Kidney epithelial cell (primary cell): Measurements from ENCODE around the gene SPTBN2. TPM values are rescaled to one million over a fixed set of nuclear protein-coding genes. Genes with fewer than 3 reads are reported as not detected.
A peak's percentile ranks its signal among the peaks of the same experiment; 100 is the strongest.

ENCODE experiments used
- DNase-seq: peaks from one replicate; pipeline ENCODE4 v3.0.0-alpha.2; 2010; ENCODE audit warnings: low read depth
- H3K27me3 ChIP-seq: 2 replicates; pipeline ENCODE4 v1.6.0; 2011; ENCODE audit warnings: low read length; ENCODE audit not compliant: control insufficient read depth, insufficient read depth
- H3K36me3 ChIP-seq: 2 replicates; pipeline ENCODE4 v1.5.1; 2011; ENCODE audit warnings: low read length; ENCODE audit not compliant: control insufficient read depth, insufficient read depth
- H3K4me3 ChIP-seq: 2 replicates; pipeline ENCODE4 v1.5.1; 2011; ENCODE audit warnings: low read depth, mild to moderate bottlenecking, control low read depth, low read length
- total RNA-seq: library from RNA; depleted of rRNA; stranded (reverse); fragments of >200 nt; gene quantifications from 2 replicates; pipeline ENCODE4 v1.2.3, GENCODE V29; 2015
- TF ChIP-seq, protein P1 (sequence below): IDR thresholded peaks from 2 replicates; pipeline ENCODE4 v1.5.1; 2011; ENCODE audit warnings: mild to moderate bottlenecking, moderate library complexity, low read length, control low read depth, inconsistent platforms; ENCODE audit not compliant: insufficient read depth, poor library complexity, severe bottlenecking

Gene SPTBN2
- total RNA-seq, 1 donor from 2014 or later = 79.4 TPM

DNA sequence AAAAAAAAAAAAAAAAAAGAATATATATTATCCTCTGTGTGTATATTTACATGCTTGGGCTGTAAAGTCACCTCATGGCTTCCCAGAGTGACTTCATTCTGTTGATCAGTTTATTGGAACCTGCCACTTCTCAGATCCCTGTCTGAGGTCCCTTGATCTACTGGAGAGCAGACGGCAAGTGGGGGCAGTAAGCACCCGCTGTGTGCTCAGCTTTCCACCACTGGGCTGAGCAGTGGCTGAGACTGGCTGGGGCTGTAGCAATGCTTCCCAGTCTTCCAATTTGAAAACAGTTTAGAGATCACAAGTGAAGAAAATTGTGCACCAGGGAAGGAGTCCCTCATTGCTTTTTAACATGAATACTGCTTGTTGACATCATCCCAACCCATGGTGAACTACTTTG, 44.4 kb downstream of the SPTBN2 start:
- no peak for DNase-seq
- Histone ChIP-seq H3K4me3 (no peak overlapping the region), H3K36me3 (peaks cover 1% of the 10 kb centered on the region), H3K27me3 (no peaks in the 10 kb centered on the region)
- TF ChIP-seq, protein P1, sequence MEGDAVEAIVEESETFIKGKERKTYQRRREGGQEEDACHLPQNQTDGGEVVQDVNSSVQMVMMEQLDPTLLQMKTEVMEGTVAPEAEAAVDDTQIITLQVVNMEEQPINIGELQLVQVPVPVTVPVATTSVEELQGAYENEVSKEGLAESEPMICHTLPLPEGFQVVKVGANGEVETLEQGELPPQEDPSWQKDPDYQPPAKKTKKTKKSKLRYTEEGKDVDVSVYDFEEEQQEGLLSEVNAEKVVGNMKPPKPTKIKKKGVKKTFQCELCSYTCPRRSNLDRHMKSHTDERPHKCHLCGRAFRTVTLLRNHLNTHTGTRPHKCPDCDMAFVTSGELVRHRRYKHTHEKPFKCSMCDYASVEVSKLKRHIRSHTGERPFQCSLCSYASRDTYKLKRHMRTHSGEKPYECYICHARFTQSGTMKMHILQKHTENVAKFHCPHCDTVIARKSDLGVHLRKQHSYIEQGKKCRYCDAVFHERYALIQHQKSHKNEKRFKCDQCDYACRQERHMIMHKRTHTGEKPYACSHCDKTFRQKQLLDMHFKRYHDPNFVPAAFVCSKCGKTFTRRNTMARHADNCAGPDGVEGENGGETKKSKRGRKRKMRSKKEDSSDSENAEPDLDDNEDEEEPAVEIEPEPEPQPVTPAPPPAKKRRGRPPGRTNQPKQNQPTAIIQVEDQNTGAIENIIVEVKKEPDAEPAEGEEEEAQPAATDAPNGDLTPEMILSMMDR = no peak

DNA sequence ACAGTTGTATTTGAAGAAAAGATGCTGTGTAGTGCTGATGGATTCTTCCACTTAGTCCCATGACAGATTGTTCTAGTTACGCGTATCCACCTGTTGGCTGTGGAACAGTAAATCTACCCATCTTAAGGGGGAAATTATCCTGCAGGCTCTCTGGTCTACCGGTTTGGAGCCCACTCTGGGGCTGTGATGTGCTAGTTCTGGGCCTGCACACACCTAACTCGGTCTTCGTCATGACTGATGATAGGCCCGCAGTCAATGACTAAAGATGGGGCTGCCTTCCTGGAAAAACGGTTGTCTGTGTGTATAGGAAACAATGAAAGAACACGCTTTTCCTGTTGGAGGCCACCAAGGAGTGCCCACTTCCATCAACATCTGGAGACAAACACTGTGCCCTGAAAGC, 45.1 kb downstream of the SPTBN2 start:
- Histone ChIP-seq H3K36me3 (peaks cover 1% of the 10 kb centered on the region), H3K4me3 (no peak overlapping the region), H3K27me3 (no peaks in the 10 kb centered on the region)
- DNase-seq = no peak
- TF ChIP-seq, protein P1 = no peak

DNA sequence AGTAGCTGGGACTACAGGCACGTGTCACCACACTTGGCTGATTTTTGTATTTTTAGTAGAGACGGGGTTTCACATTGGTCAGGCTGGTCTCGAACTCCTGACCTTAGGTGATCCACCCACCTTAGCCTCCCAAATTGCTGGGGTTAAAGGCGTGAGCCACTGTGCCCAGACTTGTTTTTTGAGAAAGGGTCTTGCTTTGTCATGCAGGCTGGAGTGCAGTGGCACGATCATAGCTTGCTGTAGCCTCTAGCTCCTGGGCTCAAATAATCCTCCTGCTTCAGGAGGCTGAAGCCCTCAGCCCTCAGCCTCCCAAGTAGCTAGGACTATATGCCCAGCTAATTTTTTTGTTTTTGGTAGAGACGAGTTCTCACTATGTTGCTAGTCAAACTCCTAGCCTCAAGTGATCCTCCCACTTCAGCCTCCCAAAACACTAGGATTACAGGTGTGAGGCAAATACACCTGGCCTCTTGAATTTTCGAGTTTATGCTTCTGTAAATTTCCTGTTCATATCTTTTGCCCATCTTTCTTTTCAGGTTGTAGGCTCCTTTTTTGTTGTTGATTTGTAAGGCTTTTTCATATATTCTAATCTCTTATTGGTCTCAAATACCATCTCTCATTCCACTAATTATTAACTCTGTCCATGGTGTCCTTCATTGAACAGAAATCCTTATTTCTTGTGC, 47.9 kb downstream of the SPTBN2 start:
- H3K36me3 ChIP-seq = no peaks in the 10 kb centered on the region
- DNase-seq = no peak
- TF ChIP-seq, protein P1 = no peak
- H3K4me3 ChIP-seq = no peak overlapping the region
- no peaks in the 10 kb centered on the region for H3K27me3 ChIP-seq

DNA sequence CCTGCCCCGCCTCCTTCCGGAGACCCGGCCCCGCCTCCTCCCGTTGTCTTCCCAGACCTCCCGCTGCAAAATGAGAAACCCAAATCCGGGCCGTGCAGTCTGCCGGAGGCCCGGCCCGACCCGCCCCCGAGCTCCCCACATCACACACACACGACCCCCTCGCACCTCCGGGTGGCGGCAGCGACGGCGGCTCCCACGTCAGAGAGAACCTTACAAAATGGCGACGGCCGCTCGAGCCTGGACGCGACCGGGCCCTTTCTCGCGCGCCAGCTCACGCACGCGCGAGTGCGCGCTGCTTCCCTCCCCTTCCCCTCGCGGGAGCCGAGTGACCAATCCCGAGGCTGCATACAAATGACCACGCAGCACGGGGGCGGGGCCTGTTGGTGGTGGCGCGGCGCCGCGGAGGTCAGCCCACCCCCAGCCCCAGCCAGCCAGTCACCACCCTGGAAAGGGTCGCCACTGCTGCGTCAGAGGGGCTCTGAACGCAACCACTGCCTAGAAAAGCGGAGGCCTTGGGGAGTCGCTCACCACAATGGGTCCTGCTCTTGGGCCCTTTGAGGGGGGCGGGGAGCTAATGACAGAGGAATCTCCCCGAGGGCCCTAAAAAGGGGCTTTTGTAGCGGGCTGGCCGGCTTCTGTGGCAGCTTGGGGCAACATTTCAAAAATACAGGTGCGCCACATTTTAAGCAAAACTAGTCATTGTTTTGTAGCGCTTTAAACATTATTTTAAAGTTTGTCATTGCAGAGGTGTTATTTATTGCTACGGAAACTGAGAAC, 51.2 kb downstream of the SPTBN2 start, which contains the start of gene RBM4B:
Gene RBM4B, minus strand, starts transcription at position 289 of the 777 bp plus-strand sequence. CDS start 808 bp downstream, outside the sequence.
- peak within 1 kb of the TSS; percentile 54 for H3K4me3 ChIP-seq

DNA sequence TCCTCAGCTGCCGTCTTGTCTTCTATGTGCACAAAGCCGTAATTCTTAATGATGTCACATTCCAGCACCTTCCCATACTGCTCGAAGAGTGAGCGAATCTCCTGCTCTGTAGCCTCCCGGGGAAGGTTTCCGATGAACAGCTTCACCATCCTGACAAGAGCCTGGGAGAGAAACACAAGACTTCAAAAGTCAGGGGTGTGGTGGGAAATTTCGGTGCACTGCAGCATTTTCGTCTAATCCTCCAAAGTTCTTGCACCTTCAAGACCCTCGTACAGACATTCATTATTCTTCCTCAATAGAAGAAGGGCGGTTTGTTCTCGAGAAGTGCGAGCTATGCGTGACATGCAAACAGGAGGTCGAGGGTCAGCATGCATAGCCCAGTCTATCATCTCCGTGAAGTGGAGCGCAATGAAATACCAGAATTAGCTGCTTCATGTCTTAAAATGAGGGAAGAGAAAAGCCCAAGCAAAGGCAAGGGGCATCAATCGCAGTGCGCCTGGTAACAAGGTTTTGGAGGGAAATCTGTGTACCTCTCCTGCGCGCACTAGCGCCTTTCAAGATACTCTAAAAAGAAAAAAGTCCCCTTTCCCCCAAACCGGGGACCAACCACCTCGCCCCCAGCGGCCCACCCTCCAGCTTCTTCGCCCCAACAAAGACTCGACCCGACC, 52.0 kb downstream of the SPTBN2 start:
- no peaks in the 10 kb centered on the region for H3K36me3 ChIP-seq
- peak overlapping the region; percentile 54 for H3K4me3 ChIP-seq
- no peaks in the 10 kb centered on the region for H3K27me3 ChIP-seq
- TF ChIP-seq, protein P1 = no peak
- DNase-seq = no peak

More for the DNA sequence above, 51.2 kb downstream of the SPTBN2 start, which contains the start of gene RBM4B:
- TF ChIP-seq, protein P1 = no peak
- no peaks in the 10 kb centered on the region for H3K36me3 ChIP-seq
- no peaks in the 10 kb centered on the region for H3K27me3 ChIP-seq
- peak; percentile 63 for DNase-seq
